Kidney epithelial cell (primary cell): ENCODE measurements around the gene ARPC1A. TPM values are rescaled to one million over a fixed set of nuclear protein-coding genes. Genes with fewer than 3 reads are reported as not detected.

Experiments
- DNase-seq: peaks from one replicate; pipeline ENCODE4 v3.0.0-alpha.2; 2010; ENCODE audit warnings: low read depth
- H3K27me3 ChIP-seq: 2 replicates; pipeline ENCODE4 v1.6.0; 2011; ENCODE audit warnings: low read length; ENCODE audit not compliant: control insufficient read depth, insufficient read depth
- H3K36me3 ChIP-seq: 2 replicates; pipeline ENCODE4 v1.5.1; 2011; ENCODE audit warnings: low read length; ENCODE audit not compliant: control insufficient read depth, insufficient read depth
- H3K4me3 ChIP-seq: 2 replicates; pipeline ENCODE4 v1.5.1; 2011; ENCODE audit warnings: low read depth, mild to moderate bottlenecking, control low read depth, low read length
- CTCF ChIP-seq: IDR thresholded peaks from 2 replicates; pipeline ENCODE4 v1.5.1; 2011; ENCODE audit warnings: mild to moderate bottlenecking, moderate library complexity, low read length, control low read depth, inconsistent platforms; ENCODE audit not compliant: insufficient read depth, poor library complexity, severe bottlenecking
- total RNA-seq: library from RNA; depleted of rRNA; stranded (reverse); fragments of >200 nt; gene quantifications from 2 replicates; pipeline ENCODE4 v1.2.3, GENCODE V29; 2015

Gene ARPC1A
- total RNA-seq, 1 donor from 2014 or later, result 216 TPM

- H3K27me3 ChIP-seq, result no peaks in the 10 kb centered on the region
- no peak for TF ChIP-seq CTCF
- no peak overlapping the region for H3K4me3 ChIP-seq
- DNase-seq, result no peak
- H3K36me3 ChIP-seq, result peaks cover 13% of the 10 kb centered on the region
These were observed 71.0 kb downstream of the ARPC1A start for GRCh38 chr7:99396418-99397296.

- Histone ChIP-seq H3K27me3 (no peaks in the 10 kb centered on the region), H3K36me3 (peaks cover 12% of the 10 kb centered on the region), H3K4me3 (no peak overlapping the region)
- DNase-seq, result no peak
- no peak for TF ChIP-seq CTCF
These were observed 71.7 kb downstream of the ARPC1A start for GRCh38 chr7:99397297-99397983.

GRCh38 chr7:99398891-99399445, 73.3 kb downstream of the ARPC1A start:
- Histone ChIP-seq H3K27me3 (no peaks in the 10 kb centered on the region), H3K4me3 (no peak overlapping the region), H3K36me3 (peaks cover 10% of the 10 kb centered on the region)
- TF ChIP-seq CTCF, result no peak
- DNase-seq, result no peak

GRCh38 chr7:99399597-99399996, 73.9 kb downstream of the ARPC1A start:
- DNase-seq, result no peak
- H3K27me3 ChIP-seq, result no peaks in the 10 kb centered on the region
- no peak overlapping the region for H3K4me3 ChIP-seq
- no peak for TF ChIP-seq CTCF
- H3K36me3 ChIP-seq, result peaks cover 10% of the 10 kb centered on the region

- Histone ChIP-seq H3K4me3 (no peak overlapping the region), H3K27me3 (no peaks in the 10 kb centered on the region), H3K36me3 (peaks cover 5% of the 10 kb centered on the region)
- TF ChIP-seq CTCF, result no peak
- no peak for DNase-seq
These were observed 77.2 kb downstream of the ARPC1A start for GRCh38 chr7:99402854-99403253.
